GM06990 (cell line): ENCODE data around the gene SLC4A11.

ENCODE experiments used
- DNase-seq: peaks from one replicate; pipeline ENCODE4 v3.0.0-alpha.2; 2011; ENCODE audit not compliant: insufficient read length; ENCODE audit errors: extremely low read depth
- H3K27me3 ChIP-seq: replicated peaks from 2 replicates; pipeline ENCODE4 v1.6.0; 2011; ENCODE audit warnings: low read length; ENCODE audit not compliant: control insufficient read depth, insufficient read depth
- H3K36me3 ChIP-seq: 2 replicates; pipeline ENCODE4 v1.5.1; 2011; ENCODE audit warnings: low read length; ENCODE audit not compliant: control insufficient read depth, insufficient read depth
- H3K4me3 ChIP-seq: replicated peaks from 2 replicates; pipeline ENCODE4 v1.5.1; 2011; ENCODE audit warnings: low read depth, mild to moderate bottlenecking, control low read depth, low read length
- TF ChIP-seq, protein P1 (sequence below): IDR thresholded peaks from 2 replicates; pipeline ENCODE4 v1.5.1; 2011; ENCODE audit warnings: low read length, control low read depth, mild to moderate bottlenecking, inconsistent platforms; ENCODE audit not compliant: insufficient read depth, poor library complexity, severe bottlenecking

Gene SLC4A11

DNA sequence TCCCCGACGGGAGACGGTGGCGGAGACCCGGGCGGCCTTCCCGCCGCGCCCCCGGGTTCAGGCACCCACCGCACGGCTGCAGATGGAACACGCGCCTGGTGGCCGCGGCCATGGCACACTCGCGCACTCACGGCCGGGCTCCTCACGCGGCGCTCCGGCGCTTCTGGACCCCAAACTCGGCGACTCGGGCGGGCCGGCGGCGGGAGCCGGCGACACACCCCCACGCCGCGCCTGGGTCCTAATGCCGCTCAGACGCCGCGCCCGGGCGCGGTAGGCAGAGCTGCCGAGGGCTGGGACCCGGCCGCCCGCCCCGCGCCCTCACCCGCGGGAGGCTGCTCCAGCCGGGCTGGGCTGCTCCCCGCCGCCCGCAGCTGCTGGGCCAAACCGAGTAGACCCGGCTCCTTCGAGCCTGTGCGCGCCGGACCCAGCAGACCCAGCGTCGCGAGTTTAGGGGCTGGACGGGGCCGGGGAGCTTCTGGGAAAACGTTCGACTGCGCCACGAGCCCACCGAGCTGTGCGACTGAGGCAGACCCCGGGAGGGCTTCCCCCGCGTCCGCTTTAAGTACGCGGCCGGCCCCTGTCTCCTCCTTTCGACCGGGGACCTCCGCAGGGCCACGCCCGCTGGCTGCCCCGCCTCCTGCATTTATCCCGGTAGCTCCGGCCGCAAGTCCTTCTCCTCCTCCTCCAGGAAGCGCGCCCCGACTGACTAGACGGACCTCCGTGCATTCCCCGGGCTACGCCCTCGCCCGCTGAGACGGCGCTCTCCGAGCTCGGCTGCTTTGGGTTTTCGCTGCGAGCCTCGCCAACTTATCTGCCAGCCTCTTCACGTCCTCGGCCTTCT, at the start of gene SLC4A11:
SLC4A11 (minus strand) TSS at position 165 of the 841 bp plus-strand sequence; CDS start at position 112, 53 bp downstream.
- no peak for DNase-seq
- H3K36me3 ChIP-seq, result no peaks in the 10 kb centered on the region
- H3K4me3 ChIP-seq, result peak within 1 kb of the TSS; percentile 61
- TF ChIP-seq, protein P1, sequence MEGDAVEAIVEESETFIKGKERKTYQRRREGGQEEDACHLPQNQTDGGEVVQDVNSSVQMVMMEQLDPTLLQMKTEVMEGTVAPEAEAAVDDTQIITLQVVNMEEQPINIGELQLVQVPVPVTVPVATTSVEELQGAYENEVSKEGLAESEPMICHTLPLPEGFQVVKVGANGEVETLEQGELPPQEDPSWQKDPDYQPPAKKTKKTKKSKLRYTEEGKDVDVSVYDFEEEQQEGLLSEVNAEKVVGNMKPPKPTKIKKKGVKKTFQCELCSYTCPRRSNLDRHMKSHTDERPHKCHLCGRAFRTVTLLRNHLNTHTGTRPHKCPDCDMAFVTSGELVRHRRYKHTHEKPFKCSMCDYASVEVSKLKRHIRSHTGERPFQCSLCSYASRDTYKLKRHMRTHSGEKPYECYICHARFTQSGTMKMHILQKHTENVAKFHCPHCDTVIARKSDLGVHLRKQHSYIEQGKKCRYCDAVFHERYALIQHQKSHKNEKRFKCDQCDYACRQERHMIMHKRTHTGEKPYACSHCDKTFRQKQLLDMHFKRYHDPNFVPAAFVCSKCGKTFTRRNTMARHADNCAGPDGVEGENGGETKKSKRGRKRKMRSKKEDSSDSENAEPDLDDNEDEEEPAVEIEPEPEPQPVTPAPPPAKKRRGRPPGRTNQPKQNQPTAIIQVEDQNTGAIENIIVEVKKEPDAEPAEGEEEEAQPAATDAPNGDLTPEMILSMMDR, result no peak
- peaks cover 4% of the 10 kb centered on the region; the same call in 1 of the 2 replicates for H3K27me3 ChIP-seq

DNA sequence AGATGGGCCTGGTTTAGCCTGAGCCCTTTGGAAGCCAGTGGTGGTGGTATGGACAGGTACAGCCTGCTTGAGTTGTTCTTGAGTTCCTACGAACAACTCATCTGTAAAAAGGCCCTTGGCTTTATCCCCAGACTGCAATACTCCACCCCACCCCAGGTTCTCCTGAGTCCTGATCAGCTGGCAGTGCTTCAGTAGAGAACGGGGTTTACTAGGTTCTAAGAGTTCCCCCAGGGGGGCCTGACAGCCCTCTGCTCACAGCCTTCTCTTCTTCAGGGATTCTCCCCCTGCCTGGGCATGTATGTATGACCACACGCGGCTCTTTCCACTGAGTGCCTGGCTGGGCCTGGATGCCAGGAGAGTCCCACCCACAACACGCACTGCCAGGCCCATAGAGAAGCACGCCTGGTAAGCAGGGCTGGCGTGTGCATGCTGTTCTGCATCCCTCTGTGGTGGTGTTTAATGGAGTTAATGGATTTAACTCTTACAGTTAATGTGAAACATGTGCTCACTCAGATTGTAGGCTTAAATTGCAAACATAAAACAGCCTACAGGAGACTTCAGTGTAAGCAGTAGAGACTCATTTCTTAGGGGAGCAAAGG, 44.3 kb upstream of the SLC4A11 start:
- Histone ChIP-seq H3K36me3 (no peaks in the 10 kb centered on the region), H3K27me3 (no peaks in the 10 kb centered on the region), H3K4me3 (no peak overlapping the region)
- DNase-seq, result no peak
- TF ChIP-seq, protein P1, result no peak

DNA sequence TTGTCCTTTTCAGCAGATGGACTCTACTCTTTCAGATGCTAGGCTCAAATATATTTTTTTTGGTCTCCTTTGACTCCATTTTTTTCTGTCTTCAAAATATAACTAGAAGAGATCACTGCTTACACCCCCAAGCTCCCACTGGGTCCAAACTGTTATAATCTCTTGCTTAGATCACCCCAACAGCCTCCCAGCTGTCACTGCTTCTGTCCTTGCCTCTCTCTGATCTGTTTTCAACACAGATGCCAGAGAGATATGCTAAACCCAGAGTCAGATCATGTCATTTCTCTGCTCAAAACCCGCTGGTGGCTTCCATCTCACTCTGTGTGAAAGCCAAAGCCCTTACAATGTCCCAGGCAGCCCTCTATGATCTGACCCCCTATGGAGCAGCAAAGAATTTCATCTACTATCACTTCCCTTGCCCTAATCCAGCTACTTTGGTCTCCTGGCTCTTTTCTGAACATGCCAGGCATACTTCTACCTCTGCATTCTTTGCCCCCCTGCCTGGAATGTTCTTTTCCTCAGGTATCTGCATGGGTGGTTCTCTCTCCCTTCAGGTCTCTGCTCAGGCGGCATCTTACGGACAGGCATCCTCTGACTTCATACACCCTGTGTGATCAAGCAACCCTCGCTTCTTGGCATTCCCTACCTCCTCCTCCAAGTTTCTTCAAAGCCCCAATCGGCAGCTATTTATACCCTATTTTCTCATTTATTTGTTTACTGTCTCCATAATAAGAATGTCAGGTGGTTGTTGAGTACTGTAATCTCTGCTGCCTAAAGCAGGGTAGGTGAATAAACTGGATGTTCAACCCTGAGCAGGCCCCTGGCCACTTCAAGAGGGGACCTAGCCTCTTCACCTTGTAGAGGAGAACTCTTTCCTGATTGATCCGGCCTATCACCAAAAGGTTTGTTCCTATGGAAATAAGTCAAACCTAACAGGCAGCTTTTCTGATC, 43.6 kb upstream of the SLC4A11 start:
- H3K36me3 ChIP-seq, result no peaks in the 10 kb centered on the region
- TF ChIP-seq, protein P1, result no peak
- no peak overlapping the region for H3K4me3 ChIP-seq
- no peaks in the 10 kb centered on the region; the same call in 1 of the 2 replicates for H3K27me3 ChIP-seq
- DNase-seq, result no peak

DNA sequence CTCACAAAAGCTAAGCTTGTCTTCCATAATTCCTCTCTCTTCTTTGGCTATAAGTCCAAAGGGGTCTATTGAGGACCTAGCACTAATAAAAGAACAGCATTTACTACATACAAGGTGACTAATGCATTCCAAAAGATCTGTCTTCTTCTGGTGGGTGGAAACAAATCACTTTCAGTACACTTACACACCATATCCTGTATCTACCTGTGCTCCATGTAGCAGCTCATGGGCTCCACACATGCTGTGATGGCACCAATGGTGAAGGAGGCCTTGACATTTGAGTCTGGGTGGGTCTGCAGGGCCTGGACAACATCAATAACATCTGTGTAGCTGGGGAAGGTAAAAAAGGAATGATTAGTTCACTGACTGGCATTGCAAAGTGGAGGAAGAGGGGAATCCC, 42.4 kb upstream of the SLC4A11 start:
- H3K27me3 ChIP-seq, result no peaks in the 10 kb centered on the region; the same call in 1 of the 2 replicates
- TF ChIP-seq, protein P1, result no peak
- DNase-seq, result no peak
- H3K4me3 ChIP-seq, result no peak overlapping the region
- H3K36me3 ChIP-seq, result no peaks in the 10 kb centered on the region

DNA sequence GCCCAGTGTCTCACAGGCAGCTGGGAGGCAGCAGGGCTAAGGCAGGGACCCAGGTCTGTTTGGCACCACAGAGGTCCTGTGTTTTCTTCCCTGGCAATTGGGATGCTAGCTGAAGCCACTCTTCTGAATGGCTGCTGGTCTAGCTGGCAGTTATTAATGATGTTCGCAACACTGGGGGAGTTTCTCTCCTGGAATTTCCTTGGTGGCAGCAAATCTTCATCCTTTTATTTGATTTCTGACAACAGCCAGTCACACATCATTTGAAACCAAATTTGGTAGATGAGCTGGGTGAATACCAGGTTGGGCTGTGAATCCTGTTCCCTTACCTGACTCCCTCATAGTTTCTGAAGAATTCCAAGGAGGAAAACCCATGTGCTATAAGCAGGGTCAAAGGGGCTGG, 40.8 kb upstream of the SLC4A11 start:
- DNase-seq, result no peak
- TF ChIP-seq, protein P1, result no peak
- no peaks in the 10 kb centered on the region; the same call in 1 of the 2 replicates for H3K27me3 ChIP-seq

More for the DNA sequence above, 40.8 kb upstream of the SLC4A11 start:
- no peaks in the 10 kb centered on the region for H3K36me3 ChIP-seq
- no peak overlapping the region for H3K4me3 ChIP-seq
